Endothelial cell (in vitro differentiated cells): ENCODE measurements around the gene AK8. TPM values are rescaled to one million over a fixed set of nuclear protein-coding genes. Genes with fewer than 3 reads are reported as not detected.

ENCODE experiments used
- DNase-seq: peaks from one replicate; pipeline ENCODE4 v3.0.0; 2021; ENCODE audit warnings: low spot score
- H3K27ac Mint-ChIP-seq: one replicate; pipeline ENCODE4 v1.8.0; 2021; ENCODE audit warnings: mixed read lengths, inconsistent platforms; ENCODE audit not compliant: unreplicated experiment
- H3K27me3 Mint-ChIP-seq: one replicate; pipeline ENCODE4 v1.8.0; 2021; ENCODE audit warnings: mild to moderate bottlenecking, moderate library complexity, mixed read lengths, inconsistent platforms; ENCODE audit not compliant: unreplicated experiment
- H3K36me3 Mint-ChIP-seq: one replicate; pipeline ENCODE4 v1.8.0; 2021; ENCODE audit warnings: mild to moderate bottlenecking, low read depth, mixed read lengths, inconsistent platforms; ENCODE audit not compliant: unreplicated experiment
- H3K4me1 Mint-ChIP-seq: one replicate; pipeline ENCODE4 v1.8.0; 2021; ENCODE audit warnings: mild to moderate bottlenecking, mixed read lengths, inconsistent platforms; ENCODE audit not compliant: unreplicated experiment
- H3K4me3 Mint-ChIP-seq: one replicate; pipeline ENCODE4 v1.8.0; 2021; ENCODE audit warnings: mild to moderate bottlenecking, mixed read lengths, inconsistent platforms; ENCODE audit not compliant: unreplicated experiment
- H3K9me3 Mint-ChIP-seq: one replicate; pipeline ENCODE4 v1.8.0; 2021; ENCODE audit warnings: mixed read lengths, inconsistent platforms; ENCODE audit not compliant: unreplicated experiment
- total RNA-seq: library from RNA; stranded (reverse); fragmentation: NEBNext Ultra II Directional; extraction: Animal tissue kit (Norgen Biotek cat#: 25700); gene quantifications from one replicate; pipeline ENCODE4 v1.2.1, GENCODE V29; 2021; ENCODE audit not compliant: unreplicated experiment
- TF ChIP-seq, protein P1 (sequence below): fragments of 200-600 bp; sonication (generic); IDR thresholded peaks from one replicate; pipeline ENCODE4 v1.5.0; 2021; ENCODE audit warnings: antibody characterized with exemption; ENCODE audit not compliant: unreplicated experiment

Gene AK8
- total RNA-seq, 1 donor from 2014 or later, result 2.0 TPM

DNA sequence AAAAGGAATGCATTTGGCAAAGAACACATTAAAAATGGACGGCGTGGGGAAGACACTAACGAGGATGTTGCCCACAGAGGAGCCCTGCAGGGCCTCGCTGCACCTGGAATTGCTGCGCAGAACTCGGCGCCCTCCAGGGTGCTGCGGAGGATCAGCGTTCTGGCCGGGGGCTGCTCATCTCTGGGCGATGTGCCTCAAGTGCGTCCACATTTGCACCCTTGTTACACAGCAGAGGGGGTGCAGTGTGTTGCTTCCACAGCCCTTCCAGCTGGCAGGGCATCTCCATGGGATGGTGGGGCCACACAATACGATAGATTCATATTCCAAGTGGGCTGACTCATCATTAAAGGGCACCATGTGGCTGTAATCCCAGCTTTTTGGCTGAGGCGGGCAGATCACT is 63.1 kb downstream of the AK8 start:
- Mint-ChIP-seq H3K9me3 (peaks cover 7% of the 10 kb centered on the region), H3K36me3 (peaks cover 3% of the 10 kb centered on the region), H3K4me3 (no peak overlapping the region), H3K4me1 (peaks cover 3% of the 10 kb centered on the region), H3K27me3 (peaks cover 1% of the 10 kb centered on the region), H3K27ac (no peak overlapping the region)
- TF ChIP-seq, protein P1, sequence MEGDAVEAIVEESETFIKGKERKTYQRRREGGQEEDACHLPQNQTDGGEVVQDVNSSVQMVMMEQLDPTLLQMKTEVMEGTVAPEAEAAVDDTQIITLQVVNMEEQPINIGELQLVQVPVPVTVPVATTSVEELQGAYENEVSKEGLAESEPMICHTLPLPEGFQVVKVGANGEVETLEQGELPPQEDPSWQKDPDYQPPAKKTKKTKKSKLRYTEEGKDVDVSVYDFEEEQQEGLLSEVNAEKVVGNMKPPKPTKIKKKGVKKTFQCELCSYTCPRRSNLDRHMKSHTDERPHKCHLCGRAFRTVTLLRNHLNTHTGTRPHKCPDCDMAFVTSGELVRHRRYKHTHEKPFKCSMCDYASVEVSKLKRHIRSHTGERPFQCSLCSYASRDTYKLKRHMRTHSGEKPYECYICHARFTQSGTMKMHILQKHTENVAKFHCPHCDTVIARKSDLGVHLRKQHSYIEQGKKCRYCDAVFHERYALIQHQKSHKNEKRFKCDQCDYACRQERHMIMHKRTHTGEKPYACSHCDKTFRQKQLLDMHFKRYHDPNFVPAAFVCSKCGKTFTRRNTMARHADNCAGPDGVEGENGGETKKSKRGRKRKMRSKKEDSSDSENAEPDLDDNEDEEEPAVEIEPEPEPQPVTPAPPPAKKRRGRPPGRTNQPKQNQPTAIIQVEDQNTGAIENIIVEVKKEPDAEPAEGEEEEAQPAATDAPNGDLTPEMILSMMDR, result no peak
- no peak for DNase-seq

GRCh38 chr9:132813115-132813771 is 64.8 kb downstream of the AK8 start:
- Mint-ChIP-seq H3K36me3 (peaks cover 3% of the 10 kb centered on the region), H3K27me3 (peaks cover 1% of the 10 kb centered on the region), H3K27ac (no peak overlapping the region), H3K4me3 (no peak overlapping the region), H3K4me1 (peaks cover 5% of the 10 kb centered on the region), H3K9me3 (peaks cover 7% of the 10 kb centered on the region)
- TF ChIP-seq, protein P1, result no peak
- DNase-seq, result no peak

- H3K27me3 Mint-ChIP-seq, result no peaks in the 10 kb centered on the region
- TF ChIP-seq, protein P1, result no peak
- H3K9me3 Mint-ChIP-seq, result no peaks in the 10 kb centered on the region
- H3K36me3 Mint-ChIP-seq, result peaks cover 3% of the 10 kb centered on the region
- no peak overlapping the region for H3K27ac Mint-ChIP-seq
- DNase-seq, result no peak
- no peak overlapping the region for H3K4me3 Mint-ChIP-seq
- peaks cover 2% of the 10 kb centered on the region for H3K4me1 Mint-ChIP-seq
Observed at GRCh38 chr9:132811985-132812384, 66.1 kb downstream of the AK8 start.

DNA sequence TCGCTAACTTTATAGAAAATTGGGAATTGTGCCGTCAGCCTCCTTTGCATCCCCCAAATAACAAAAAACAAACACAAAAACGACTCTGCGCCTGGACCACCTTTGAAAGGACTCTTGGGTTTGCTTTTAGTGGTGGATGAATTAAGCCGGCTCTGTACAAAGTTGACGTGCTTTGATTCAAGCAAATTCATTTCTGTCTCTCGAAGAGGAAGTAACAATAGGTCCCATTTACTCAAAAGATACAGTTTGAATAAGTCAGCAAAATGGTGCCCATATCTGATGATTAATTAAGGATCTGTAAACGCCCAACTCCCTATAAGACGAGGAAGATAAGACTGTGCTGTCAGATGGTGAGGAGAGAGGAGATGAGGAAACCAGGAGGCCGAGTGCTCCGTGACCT is 67.8 kb downstream of the AK8 start:
- no peaks in the 10 kb centered on the region for H3K27me3 Mint-ChIP-seq
- DNase-seq, result no peak
- H3K9me3 Mint-ChIP-seq, result no peaks in the 10 kb centered on the region
- no peak overlapping the region for H3K27ac Mint-ChIP-seq
- TF ChIP-seq, protein P1, result no peak
- H3K4me3 Mint-ChIP-seq, result no peak overlapping the region
- H3K36me3 Mint-ChIP-seq, result no peaks in the 10 kb centered on the region
- peaks cover 2% of the 10 kb centered on the region for H3K4me1 Mint-ChIP-seq

- no peak overlapping the region for H3K4me3 Mint-ChIP-seq
- H3K9me3 Mint-ChIP-seq, result no peaks in the 10 kb centered on the region
- H3K36me3 Mint-ChIP-seq, result no peaks in the 10 kb centered on the region
Observed at GRCh38 chr9:132809677-132810271, 68.3 kb downstream of the AK8 start.

More at GRCh38 chr9:132809677-132810271, 68.3 kb downstream of the AK8 start:
- Mint-ChIP-seq H3K27ac (no peak overlapping the region), H3K4me1 (peaks cover 2% of the 10 kb centered on the region), H3K27me3 (no peaks in the 10 kb centered on the region)
- no peak for DNase-seq
- TF ChIP-seq, protein P1, result no peak
